Karpas-422 (cell line): ENCODE measurements around the gene NPHS2. TPM values are rescaled to one million over a fixed set of nuclear protein-coding genes. Genes with fewer than 3 reads are reported as not detected.

Source experiments
- DNase-seq: peaks from one replicate; pipeline ENCODE4 v3.0.0-alpha.2; 2015
- H2AFZ ChIP-seq: fragments of 200-600 bp; sonication (generic); 2 replicates; pipeline ENCODE4 v1.6.1; 2014; ENCODE audit warnings: antibody characterized with exemption, low read length, mixed read lengths
- H3K27ac ChIP-seq: fragments of 200-600 bp; sonication (generic); 2 replicates; pipeline ENCODE4 v1.5.1; 2014; ENCODE audit warnings: mild to moderate bottlenecking, low read length, moderate library complexity
- H3K27me3 ChIP-seq: fragments of 200-600 bp; sonication (generic); 2 replicates; pipeline ENCODE4 v1.6.1; 2014; ENCODE audit warnings: low read length, mixed read lengths
- H3K36me3 ChIP-seq: fragments of 200-600 bp; sonication (generic); 2 replicates; pipeline ENCODE4 v1.6.1; 2014; ENCODE audit warnings: low read length, mixed read lengths; ENCODE audit not compliant: insufficient read depth
- H3K4me1 ChIP-seq: fragments of 200-600 bp; sonication (generic); 2 replicates; pipeline ENCODE4 v1.6.1; 2014; ENCODE audit warnings: mild to moderate bottlenecking, low read length, mixed read lengths
- H3K4me2 ChIP-seq: fragments of 200-600 bp; sonication (generic); 2 replicates; pipeline ENCODE4 v1.6.1; 2014; ENCODE audit warnings: low read length, low read depth, mild to moderate bottlenecking; ENCODE audit not compliant: poor library complexity, severe bottlenecking
- H3K4me3 ChIP-seq: fragments of 200-600 bp; sonication (generic); 2 replicates; pipeline ENCODE4 v1.5.1; 2014; ENCODE audit warnings: mild to moderate bottlenecking, antibody characterized with exemption, low read length, mixed read lengths
- H3K79me2 ChIP-seq: fragments of 200-600 bp; sonication (generic); 2 replicates; pipeline ENCODE4 v1.6.1; 2014; ENCODE audit warnings: mild to moderate bottlenecking, low read length, mixed read lengths
- H3K9ac ChIP-seq: fragments of 200-600 bp; sonication (generic); 2 replicates; pipeline ENCODE4 v1.6.0; 2014; ENCODE audit warnings: low read length
- H3K9me2 ChIP-seq: fragments of 200-600 bp; sonication (generic), shearing (Covaris generic); replicated peaks from 2 replicates; pipeline ENCODE4 v1.6.0; 2014; ENCODE audit warnings: mild to moderate bottlenecking, low read length, moderate library complexity; ENCODE audit not compliant: insufficient read depth
- H3K9me3 ChIP-seq: fragments of 300-700, 200-600 bp; sonication (generic); 2 replicates; pipeline ENCODE4 v1.6.1; 2014; ENCODE audit warnings: low read length, mixed read lengths
- H4K20me1 ChIP-seq: fragments of 200-600 bp; sonication (generic); 2 replicates; pipeline ENCODE4 v1.6.1; 2014; ENCODE audit warnings: mild to moderate bottlenecking, antibody characterized with exemption, low read length, low read depth; ENCODE audit not compliant: insufficient read depth
- total RNA-seq: library from RNA; depleted of rRNA; stranded (reverse); fragments of >200 nt; shearing (Covaris generic); gene quantifications from 2 replicates; pipeline ENCODE4 v1.2.3, GENCODE V29; 2014; ENCODE audit warnings: low replicate concordance

NPHS2 gene
- total RNA-seq, 1 experiment from 2014 or later, result not detected

DNA sequence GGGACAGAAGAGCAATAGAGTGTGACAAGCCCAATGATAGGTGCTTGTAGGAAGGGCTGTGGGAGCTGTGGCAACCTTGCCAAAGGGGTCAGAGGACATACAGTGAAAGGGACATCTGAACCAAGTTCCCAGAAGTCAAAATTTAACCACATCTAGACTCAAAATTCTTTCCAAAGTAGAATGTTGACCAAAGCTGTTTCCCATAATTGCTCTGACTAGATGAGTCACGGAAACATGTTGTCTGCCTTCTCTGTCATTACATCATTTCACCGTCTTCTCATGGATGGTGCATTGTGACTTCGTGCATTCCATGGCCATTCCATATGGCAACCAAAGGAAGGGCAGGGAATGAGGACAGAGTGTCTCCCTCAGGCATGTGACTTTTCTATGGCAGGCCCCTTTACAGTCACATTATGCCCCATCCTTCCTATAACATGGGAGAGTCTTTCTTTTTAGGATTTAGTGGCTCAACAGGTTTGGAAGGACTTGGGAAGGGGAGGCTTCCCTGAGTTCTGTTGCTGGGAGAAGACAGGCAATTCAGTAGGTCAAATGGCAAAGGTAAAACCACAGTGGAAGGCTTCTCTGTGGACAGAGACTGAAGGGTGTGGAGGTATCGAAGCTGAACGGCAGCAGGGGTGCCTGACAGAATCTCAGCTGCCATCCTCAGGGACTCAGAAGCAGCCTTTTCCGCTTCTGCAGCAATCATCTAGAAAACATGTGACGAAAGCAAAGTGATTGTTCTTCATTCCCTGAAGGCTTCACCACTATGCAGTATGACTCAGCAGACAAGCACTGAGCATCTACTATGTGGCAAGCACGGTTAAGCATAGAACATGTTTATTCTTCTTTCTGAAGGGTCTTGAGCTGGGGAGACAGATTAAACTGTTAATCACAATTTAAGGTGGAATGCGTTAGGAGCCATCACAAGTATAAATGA is 24.7 kb downstream of the NPHS2 start:
- Histone ChIP-seq H2AFZ (no peak overlapping the region), H3K9me3 (no peaks in the 10 kb centered on the region), H4K20me1 (no peaks in the 10 kb centered on the region), H3K36me3 (no peaks in the 10 kb centered on the region), H3K4me3 (no peak overlapping the region), H3K79me2 (no peaks in the 10 kb centered on the region), H3K27ac (no peak overlapping the region), H3K27me3 (no peaks in the 10 kb centered on the region), H3K9me2 (no peaks in the 10 kb centered on the region), H3K4me2 (no peak overlapping the region), H3K4me1 (peaks cover 13% of the 10 kb centered on the region), H3K9ac (no peak overlapping the region)
- DNase-seq, result peak; percentile 44

DNA sequence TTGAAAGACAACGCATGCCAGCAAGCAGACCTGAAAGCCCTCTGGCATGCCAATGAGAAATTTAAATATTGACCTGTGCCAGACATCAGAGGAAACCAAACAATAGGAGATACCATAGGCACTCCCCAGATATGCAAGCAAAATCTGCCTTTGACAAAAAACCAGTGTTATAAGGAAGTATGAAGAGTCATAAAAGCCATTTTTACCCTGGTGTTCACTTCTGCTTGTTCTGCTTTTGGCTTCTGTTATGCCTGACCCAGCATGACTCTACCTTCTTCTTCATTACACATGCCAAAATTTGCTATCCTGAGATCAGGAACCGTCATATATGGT is 26.4 kb downstream of the NPHS2 start:
- no peaks in the 10 kb centered on the region for H4K20me1 ChIP-seq
- no peak overlapping the region for H2AFZ ChIP-seq
- no peaks in the 10 kb centered on the region for H3K36me3 ChIP-seq
- no peak overlapping the region for H3K9ac ChIP-seq
- no peak overlapping the region for H3K27ac ChIP-seq
- H3K9me3 ChIP-seq, result no peaks in the 10 kb centered on the region
- no peak for DNase-seq
- no peaks in the 10 kb centered on the region for H3K27me3 ChIP-seq
- no peak overlapping the region for H3K4me3 ChIP-seq
- H3K79me2 ChIP-seq, result no peaks in the 10 kb centered on the region
- H3K4me2 ChIP-seq, result no peak overlapping the region
- peaks cover 13% of the 10 kb centered on the region for H3K4me1 ChIP-seq
- no peaks in the 10 kb centered on the region for H3K9me2 ChIP-seq

DNA sequence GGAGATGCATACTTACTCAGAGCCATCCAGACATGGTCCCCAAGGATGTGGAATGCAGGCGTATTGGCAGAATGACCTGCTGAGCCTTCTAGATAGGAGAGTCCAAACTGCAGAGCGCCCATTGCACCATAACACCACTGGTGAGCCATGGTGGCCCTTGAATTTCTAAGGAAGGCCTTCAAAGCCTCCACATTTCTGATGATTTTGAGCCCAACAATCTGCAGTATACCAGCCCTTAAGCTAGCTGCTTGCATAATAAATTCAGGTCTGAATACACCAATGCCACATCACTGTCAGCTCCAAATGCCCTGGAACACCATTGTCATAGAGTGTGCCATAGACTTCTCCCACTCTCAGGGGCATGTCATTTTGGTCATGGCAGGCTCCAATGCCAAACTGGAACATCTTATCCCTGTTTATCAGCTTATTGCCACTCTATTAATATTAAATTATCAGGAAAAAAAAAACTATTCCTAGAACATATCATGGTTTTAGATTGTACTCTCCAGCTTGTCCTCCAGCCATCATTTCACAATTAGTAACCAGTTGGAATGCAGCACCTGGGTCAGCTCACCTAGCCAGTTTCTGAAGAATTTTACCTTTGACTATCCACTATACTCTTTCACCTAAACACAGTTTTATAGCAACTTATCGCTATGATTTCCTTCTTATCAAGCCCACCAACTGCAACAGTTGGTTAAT is 26.9 kb downstream of the NPHS2 start:
- no peak overlapping the region for H3K4me2 ChIP-seq
- no peak overlapping the region for H2AFZ ChIP-seq
- H4K20me1 ChIP-seq, result no peaks in the 10 kb centered on the region
- H3K4me1 ChIP-seq, result peaks cover 13% of the 10 kb centered on the region
- no peaks in the 10 kb centered on the region for H3K9me2 ChIP-seq
- no peaks in the 10 kb centered on the region for H3K27me3 ChIP-seq
- no peak overlapping the region for H3K9ac ChIP-seq
- no peaks in the 10 kb centered on the region for H3K79me2 ChIP-seq
- DNase-seq, result no peak
- H3K4me3 ChIP-seq, result no peak overlapping the region
- no peaks in the 10 kb centered on the region for H3K36me3 ChIP-seq
- no peaks in the 10 kb centered on the region for H3K9me3 ChIP-seq
- no peak overlapping the region for H3K27ac ChIP-seq

DNA sequence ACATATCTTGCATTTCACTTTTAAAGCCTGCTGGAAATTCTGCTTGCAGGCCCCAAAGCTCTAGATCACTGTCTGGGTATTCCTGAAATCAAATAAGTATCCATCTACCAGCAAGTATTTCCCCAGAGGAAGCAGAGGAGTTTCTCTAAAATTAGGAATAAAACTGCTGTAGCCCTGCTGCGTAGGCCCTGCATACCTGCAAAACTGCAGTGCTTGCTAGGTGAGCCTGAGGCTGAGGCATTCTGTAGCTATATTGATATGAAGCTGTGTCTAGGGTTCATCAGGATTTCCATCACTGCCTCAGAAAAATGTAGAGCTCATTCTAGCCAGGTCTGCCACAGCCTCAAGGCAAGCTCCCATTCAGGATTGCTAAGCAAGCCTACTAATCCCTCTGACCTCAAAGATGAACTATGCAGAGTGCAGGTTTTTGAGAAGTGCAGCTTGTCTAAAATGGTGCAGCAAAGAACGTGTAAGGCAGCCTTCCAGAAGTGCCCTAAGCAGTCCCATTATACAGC is 28.7 kb downstream of the NPHS2 start:
- DNase-seq, result no peak
- no peaks in the 10 kb centered on the region for H3K79me2 ChIP-seq
- H4K20me1 ChIP-seq, result no peaks in the 10 kb centered on the region
- H3K27ac ChIP-seq, result no peak overlapping the region
- H3K4me1 ChIP-seq, result peaks cover 13% of the 10 kb centered on the region
- H2AFZ ChIP-seq, result no peak overlapping the region
- H3K36me3 ChIP-seq, result no peaks in the 10 kb centered on the region
- H3K4me3 ChIP-seq, result no peak overlapping the region
- H3K27me3 ChIP-seq, result no peaks in the 10 kb centered on the region
- H3K9ac ChIP-seq, result no peak overlapping the region
- no peaks in the 10 kb centered on the region for H3K9me2 ChIP-seq
- H3K9me3 ChIP-seq, result no peaks in the 10 kb centered on the region
- H3K4me2 ChIP-seq, result no peak overlapping the region

DNA sequence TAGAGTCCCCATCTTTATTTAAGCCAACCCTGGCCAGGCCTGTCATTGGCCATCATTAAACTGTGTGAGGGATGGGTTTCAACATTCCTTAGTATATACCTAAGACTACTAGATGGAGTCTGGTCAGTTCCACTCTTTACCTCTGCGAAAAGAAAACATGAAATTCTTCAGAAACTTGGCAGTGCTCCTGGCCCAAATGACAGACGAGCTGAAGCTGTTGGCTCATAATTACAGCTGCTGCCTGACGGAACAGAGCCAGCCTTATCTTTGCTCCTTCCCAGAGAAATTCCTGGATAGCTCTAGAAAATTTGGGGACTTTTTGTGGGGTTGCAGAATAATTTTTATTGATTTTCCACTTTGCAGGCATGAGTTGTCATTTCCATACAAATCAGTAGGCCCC is 30.4 kb downstream of the NPHS2 start:
- H3K9me3 ChIP-seq, result no peaks in the 10 kb centered on the region
- H3K79me2 ChIP-seq, result no peaks in the 10 kb centered on the region
- no peak overlapping the region for H2AFZ ChIP-seq
- no peak overlapping the region for H3K4me2 ChIP-seq
- H3K9me2 ChIP-seq, result no peaks in the 10 kb centered on the region
- DNase-seq, result no peak
- no peak overlapping the region for H3K4me3 ChIP-seq
- no peaks in the 10 kb centered on the region for H3K36me3 ChIP-seq
- no peaks in the 10 kb centered on the region for H3K4me1 ChIP-seq
- no peaks in the 10 kb centered on the region for H4K20me1 ChIP-seq
- no peaks in the 10 kb centered on the region for H3K27me3 ChIP-seq
- no peak overlapping the region for H3K27ac ChIP-seq
- no peak overlapping the region for H3K9ac ChIP-seq

DNA sequence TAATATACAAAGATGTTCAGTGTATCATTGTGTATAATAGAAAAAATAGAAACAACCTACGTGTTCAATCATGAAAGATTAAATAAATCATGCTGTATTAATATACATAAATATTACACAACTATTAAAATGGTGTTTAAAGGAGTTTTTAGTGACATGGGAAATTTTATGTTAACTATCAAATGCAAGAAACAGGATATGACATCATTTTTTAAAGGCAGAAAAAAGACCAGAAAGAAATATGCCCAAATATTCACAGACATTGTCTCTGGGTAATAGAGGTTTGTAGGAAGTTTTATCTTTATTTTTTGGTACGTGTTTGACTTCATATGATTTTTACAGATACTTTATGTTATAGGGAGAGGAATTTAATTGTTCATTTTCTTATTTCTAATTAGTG is 34.0 kb downstream of the NPHS2 start:
- H4K20me1 ChIP-seq, result no peaks in the 10 kb centered on the region
- H3K9me3 ChIP-seq, result no peaks in the 10 kb centered on the region
- DNase-seq, result no peak
- H3K79me2 ChIP-seq, result no peaks in the 10 kb centered on the region
- H3K4me1 ChIP-seq, result no peaks in the 10 kb centered on the region
- no peak overlapping the region for H3K9ac ChIP-seq
- no peaks in the 10 kb centered on the region for H3K36me3 ChIP-seq
- H3K4me3 ChIP-seq, result no peak overlapping the region
- H3K27ac ChIP-seq, result no peak overlapping the region
- H3K9me2 ChIP-seq, result no peaks in the 10 kb centered on the region
- no peak overlapping the region for H2AFZ ChIP-seq
- H3K27me3 ChIP-seq, result no peaks in the 10 kb centered on the region
- no peak overlapping the region for H3K4me2 ChIP-seq

DNA sequence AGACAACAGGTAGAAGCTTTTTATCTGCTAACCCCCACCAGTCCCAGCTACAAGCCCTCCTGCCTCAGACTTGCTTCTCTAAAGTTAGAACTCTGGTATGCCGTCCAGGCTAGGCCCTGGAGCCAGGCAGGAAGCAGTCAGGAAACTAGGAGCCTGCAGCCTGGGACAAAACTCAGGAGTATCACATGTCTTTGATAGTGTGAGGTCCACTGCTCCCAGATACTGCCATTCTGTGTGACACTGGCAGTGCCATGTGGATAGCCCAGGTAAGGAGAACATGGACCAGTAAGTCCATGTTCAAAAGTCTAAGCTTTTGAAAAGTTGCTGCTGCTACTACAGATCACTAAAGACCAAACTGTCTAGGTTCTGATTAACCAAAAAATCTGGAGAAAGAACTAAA is 45.4 kb downstream of the NPHS2 start:
- H3K79me2 ChIP-seq, result no peaks in the 10 kb centered on the region
- H3K27ac ChIP-seq, result no peak overlapping the region
- no peak overlapping the region for H2AFZ ChIP-seq
- no peaks in the 10 kb centered on the region for H3K9me3 ChIP-seq
- no peaks in the 10 kb centered on the region for H3K9me2 ChIP-seq
- no peaks in the 10 kb centered on the region for H3K27me3 ChIP-seq
- H3K4me1 ChIP-seq, result no peaks in the 10 kb centered on the region
- no peaks in the 10 kb centered on the region for H3K36me3 ChIP-seq
- no peak overlapping the region for H3K4me2 ChIP-seq
- no peak overlapping the region for H3K9ac ChIP-seq
- H4K20me1 ChIP-seq, result no peaks in the 10 kb centered on the region
- no peak for DNase-seq
- H3K4me3 ChIP-seq, result no peak overlapping the region

DNA sequence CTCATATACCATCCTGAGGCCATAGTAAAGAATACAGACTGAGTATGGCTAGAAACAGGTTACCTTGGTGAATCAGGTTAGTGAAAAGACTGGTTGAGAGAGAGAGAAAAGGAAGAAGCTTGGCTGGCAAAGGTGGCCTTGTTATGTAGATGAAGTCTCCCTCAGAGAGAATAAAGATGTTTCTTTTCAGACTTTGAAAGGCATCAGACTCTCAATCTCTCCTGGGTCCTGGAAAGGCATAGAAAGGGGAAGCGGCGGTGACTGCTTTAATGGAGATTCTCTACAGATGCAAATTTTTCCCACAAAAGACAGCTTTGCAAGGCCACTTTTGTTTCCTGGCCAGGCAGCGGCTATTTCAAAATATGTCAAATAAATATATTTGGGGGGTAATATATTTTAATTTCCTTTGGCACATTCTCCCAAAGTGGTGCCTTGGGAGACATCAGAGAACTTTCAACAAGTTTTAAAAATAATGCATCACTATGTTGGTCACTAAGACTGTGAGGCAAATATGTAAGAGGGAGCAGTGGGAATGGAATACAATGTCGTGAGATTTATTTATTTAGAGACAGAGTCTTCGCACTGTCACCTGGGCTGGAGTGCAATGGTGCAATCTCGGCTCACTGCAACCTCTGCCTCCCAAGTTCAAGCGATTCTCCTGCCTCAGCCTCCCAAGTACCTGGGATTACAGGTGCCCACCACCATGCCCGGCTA is 46.1 kb downstream of the NPHS2 start:
- Histone ChIP-seq H3K4me1 (no peaks in the 10 kb centered on the region), H3K36me3 (no peaks in the 10 kb centered on the region), H3K4me3 (no peak overlapping the region), H2AFZ (no peak overlapping the region), H3K9ac (no peak overlapping the region), H3K27ac (no peak overlapping the region), H3K9me2 (no peaks in the 10 kb centered on the region), H4K20me1 (no peaks in the 10 kb centered on the region), H3K4me2 (no peak overlapping the region), H3K9me3 (no peaks in the 10 kb centered on the region), H3K79me2 (no peaks in the 10 kb centered on the region), H3K27me3 (no peaks in the 10 kb centered on the region)
- DNase-seq, result no peak
